ENCODE data around the gene PDGFA.

- TF ChIP-seq CTCF (conservative IDR thresholded peaks at IDR 0.05; ENCODE audit: low read depth in 2 of 2) (no peak), NANOG (IDR thresholded peaks at IDR 0.05; ENCODE audit: borderline replicate concordance) (no peak), POLR2AphosphoS5 (IDR thresholded peaks at IDR 0.05; ENCODE audit: low read depth) (no peak), EZH2phosphoT487 (IDR thresholded peaks at IDR 0.05; ENCODE audit: unreplicated experiment) (no peak), EZH2 (IDR thresholded peaks at IDR 0.05; ENCODE audit: low read depth, unreplicated experiment) (no peak), CREB1 (CRISPR knock-in tag; IDR thresholded peaks at IDR 0.05; ENCODE audit: low read depth) (no peak), REST (IDR thresholded peaks at IDR 0.05; ENCODE audit: unreplicated experiment) (no peak), JUNB (IDR thresholded peaks at IDR 0.05; ENCODE audit: unreplicated experiment) (no peak), ETS1 (IDR thresholded peaks at IDR 0.05) (no peak), ZNF114 (CRISPR knock-in tag; IDR thresholded peaks at IDR 0.05) (no peak), STAT1 (IDR thresholded peaks at IDR 0.05; ENCODE audit: unreplicated experiment) (no peak)
These were observed 68.9 kb downstream of the PDGFA start for GRCh38 chr7:450741-451140.

Data from GM23338 (cell line).